ENCODE data around the gene PHTF2.

- TF ChIP-seq POLR2A (IDR thresholded peaks at IDR 0.05) (no peak), CTCF (IDR thresholded peaks at IDR 0.05) (no peak), EP300 (IDR thresholded peaks at IDR 0.05) (no peak)
These were observed 145.9 kb downstream of the PHTF2 start for GRCh38 chr7:77944183-77945182.

Data from ovary (tissue), 3 donors.